H1 (cell line): Measurements from ENCODE around the gene DIS3L. TPM values are rescaled to one million over a fixed set of nuclear protein-coding genes. Genes with fewer than 3 reads are reported as not detected.

Experiments used
- MAX ChIP-seq: IDR thresholded peaks from 2 replicates; pipeline ENCODE4 v1.6.1; 2012; ENCODE audit warnings: inconsistent platforms
- POLR2A ChIP-seq, 2 experiments: IDR thresholded peaks; 1 replicate in 1 of 2; 2 replicates in 1 of 2; pipeline ENCODE4 v1.6.1; 2011; ENCODE audit warnings: low read depth in 2 of 2, low read length in 2 of 2, mild to moderate bottlenecking in 2 of 2; ENCODE audit errors: control extremely low read depth in 1 of 2
- RNF2 ChIP-seq: fragments of 200-900, 300-1000 bp; sonication (generic); IDR thresholded peaks from 2 replicates; pipeline ENCODE4 v1.7.1; 2016; ENCODE audit warnings: borderline replicate concordance, low read depth, mild to moderate bottlenecking, antibody characterized with exemption, low read length; ENCODE audit not compliant: poor library complexity, severe bottlenecking; ENCODE audit errors: missing control alignments
- polyA plus RNA-seq, 7 experiments: library from polyadenylated mRNA; depleted of rRNA in 3 of 7; stranded (reverse) in 5 of 7; unstranded in 2 of 7; fragments of >200 nt in 5 of 7; fragments of 200-250 nt in 2 of 7; gene quantifications; 1 replicate in 5 of 7; 2 replicates in 1 of 7; 4 replicates in 1 of 7; pipeline versions ENCODE4 v1.2.1 to v1.2.3, GENCODE V29; 2011 to 2013; ENCODE audit warnings: missing spikeins in 2 of 7, mixed read lengths in 2 of 7
- total RNA-seq: library from RNA; stranded (reverse); fragmentation: NEBNext Ultra II Directional; extraction: Animal tissue kit (Norgen Biotek cat#: 25700); gene quantifications from 2 replicates; pipeline ENCODE4 v1.2.1, GENCODE V29; 2021

The DIS3L gene
- total and polyA plus RNA-seq, 2 of the 8 experiments (the other 6 are each of a cell fraction or from before 2014, with no cell fraction given) = 8.7 to 25.0 TPM

GRCh38 chr15:66290007-66290406, 3.4 kb upstream of the DIS3L start (continued):
- no peak for TF ChIP-seq RNF2
- TF ChIP-seq POLR2A (IDR thresholded peaks at IDR 0.05; ENCODE audit: control extremely low read depth in 1 of 2, low read depth in 2 of 2, low read length in 2 of 2) = no peak
- no peak for TF ChIP-seq MAX
